Activated naive CD4-positive, alpha-beta T cell (primary cell): ENCODE measurements around the gene EIF1AX.
"Not testable (repeated sequence)": the region's sequence is repeated elsewhere in the genome, so short reads cannot be mapped to it uniquely, and the experiment has no call there.

Experiments used
- DNase-seq, 4 experiments: peaks; one replicate each; lab custom pipeline; 2025; lab: John Stamatoyannopoulos, UW

The EIF1AX gene

GRCh38 chrX:20141281-20142220 lies at the start of gene EIF1AX:
Gene EIF1AX (minus strand): TSS chrX:20141838. CDS start chrX:20141640, 198 bp downstream.
- DNase-seq, result peak; percentile 76 to 99 (median 89)

DNA sequence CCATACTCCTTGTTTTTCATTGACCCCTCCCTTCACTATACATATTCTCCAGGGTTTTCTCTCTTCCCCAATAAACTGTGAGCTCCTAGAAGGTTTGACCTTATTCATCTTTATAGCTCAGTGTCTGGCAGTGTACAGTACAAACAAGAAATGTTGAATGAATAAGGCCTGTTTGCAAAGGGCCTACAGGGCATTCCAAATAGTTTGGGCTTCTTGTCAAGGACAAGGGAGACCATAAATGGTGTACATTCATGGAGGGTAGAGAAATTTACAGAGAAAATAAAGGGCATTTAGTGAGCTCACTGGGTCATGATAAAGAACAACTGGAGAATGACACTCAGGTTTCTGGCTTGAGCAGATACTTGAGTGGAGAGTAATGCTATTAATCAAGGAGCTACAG lies 47.5 kb upstream of the EIF1AX start:
- DNase-seq, result no peak

GRCh38 chrX:20181598-20182329 lies 40.1 kb upstream of the EIF1AX start:
- no peak for DNase-seq

- DNase-seq, result no peak
These were observed 35.5 kb upstream of the EIF1AX start for GRCh38 chrX:20177093-20177492.

GRCh38 chrX:20173856-20174255 lies 32.2 kb upstream of the EIF1AX start:
- DNase-seq, result no peak

DNA sequence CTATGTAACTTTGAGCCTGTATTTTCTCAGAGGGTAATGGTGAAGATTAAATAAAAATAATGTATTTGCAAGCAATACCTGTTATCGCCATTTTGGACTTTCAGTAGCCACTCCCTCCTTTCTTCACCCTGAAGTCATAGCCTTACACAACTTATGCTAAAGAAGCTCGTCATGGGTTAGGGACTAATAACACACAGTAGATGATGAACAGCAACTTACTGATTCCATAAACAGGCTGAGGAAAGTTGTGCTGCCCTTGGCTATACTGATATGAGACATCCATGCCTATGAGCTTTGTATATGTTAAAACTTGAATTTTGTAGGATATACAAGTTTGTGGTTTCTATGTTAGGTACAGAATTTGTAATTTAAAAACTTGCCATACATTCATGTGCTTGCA lies 31.7 kb upstream of the EIF1AX start:
- no peak for DNase-seq

DNA sequence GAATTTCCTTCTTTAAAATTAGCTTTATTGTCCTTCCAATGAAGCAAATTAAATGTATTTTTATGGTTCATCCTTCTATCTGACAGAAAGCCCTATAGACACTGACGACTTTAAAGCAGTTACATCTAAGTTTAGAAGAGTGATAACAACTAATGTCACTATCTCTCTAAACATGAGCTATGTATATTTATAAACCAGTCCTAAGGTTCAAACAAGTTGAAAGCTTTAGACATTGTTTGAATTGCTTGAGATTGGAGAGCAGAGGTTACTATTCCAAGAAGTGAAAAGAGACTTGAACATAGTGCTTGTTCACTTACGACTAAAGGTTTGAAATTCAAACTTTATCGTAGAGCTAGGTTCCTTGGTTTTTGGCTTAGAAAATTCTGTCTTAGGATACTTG lies 30.2 kb upstream of the EIF1AX start:
- DNase-seq, result no peak

DNA sequence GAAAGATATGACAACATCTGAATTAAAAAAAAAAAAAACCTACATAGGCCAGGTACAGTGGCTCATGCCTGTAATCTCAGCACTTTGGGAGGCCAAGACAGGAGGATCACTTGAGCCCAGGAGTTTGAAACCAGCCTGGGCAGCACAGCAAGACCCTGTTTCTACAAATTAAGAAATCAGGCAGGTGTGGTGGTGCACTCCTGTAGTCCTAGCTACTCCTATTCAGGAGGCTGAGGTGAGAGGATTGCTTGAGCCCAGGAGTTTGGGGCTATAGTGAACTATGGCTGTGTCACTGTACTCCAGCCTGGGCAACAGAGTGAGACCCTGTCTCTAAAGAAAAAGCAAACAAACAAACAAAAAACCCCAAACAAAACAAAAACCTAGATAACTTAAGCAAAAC lies 20.9 kb upstream of the EIF1AX start:
- DNase-seq, result not testable (repeated sequence)

GRCh38 chrX:20159797-20160385 lies 18.3 kb upstream of the EIF1AX start:
- DNase-seq, result no peak

DNA sequence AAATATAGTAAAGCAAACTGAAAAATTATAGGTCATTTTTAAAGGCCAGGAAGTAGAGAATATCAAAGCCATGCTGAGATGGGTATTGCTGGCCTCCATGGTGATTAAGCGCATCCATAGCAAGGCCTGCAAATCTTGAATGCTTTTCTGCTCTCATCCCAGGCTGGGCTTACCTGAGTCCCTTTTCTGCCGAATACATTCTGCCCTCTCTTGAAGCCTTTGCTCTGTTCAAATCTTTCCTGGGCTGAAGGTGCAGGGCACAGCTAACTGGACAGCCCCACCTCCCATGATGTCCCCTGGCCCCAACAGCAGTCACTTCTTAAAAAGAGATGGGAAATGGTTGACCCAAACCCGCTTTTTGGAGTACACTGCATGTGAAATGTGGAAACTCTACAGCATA lies 10.1 kb upstream of the EIF1AX start:
- no peak for DNase-seq

GRCh38 chrX:20149326-20149725 lies 7.7 kb upstream of the EIF1AX start:
- no peak for DNase-seq

DNA sequence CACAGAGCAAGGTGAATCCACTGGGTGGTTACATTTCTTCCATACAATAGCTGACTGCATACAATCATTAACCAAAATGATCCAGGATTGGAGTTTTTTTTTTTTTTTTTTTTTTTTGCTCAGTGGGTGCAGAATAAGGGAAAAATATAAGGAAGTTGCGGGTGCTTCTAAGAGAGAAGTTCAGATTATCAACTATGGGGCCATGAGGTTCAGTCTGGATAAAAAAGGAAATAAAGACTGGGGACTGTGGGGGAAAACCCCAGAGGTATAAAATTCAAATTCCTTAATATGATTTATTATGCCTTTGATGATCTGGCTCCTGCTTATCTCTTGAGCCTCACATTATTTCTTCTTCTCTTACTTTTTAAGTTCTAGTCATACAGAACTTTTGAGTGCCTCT lies 5.9 kb upstream of the EIF1AX start:
- DNase-seq, result no peak

DNA sequence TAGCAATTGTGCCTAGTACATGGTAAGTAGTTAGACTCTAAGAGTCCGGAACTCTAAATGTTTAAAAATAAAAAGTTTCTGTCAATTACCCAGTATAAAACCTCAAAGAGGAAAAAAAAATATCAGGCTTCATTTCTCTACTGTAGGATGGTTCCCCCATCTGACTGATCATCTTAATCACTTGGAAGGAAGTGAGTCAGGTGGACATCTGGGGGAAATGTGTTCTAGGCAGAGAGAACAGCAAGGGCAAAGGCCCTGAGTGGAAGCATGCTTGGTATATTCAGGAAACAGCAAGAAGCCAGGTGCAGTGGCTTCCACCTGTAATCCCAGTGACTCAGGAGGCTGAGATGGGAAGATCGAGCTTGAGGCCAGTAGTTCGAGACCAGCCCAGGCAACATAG lies 2.9 kb upstream of the EIF1AX start:
- DNase-seq, result no peak

DNA sequence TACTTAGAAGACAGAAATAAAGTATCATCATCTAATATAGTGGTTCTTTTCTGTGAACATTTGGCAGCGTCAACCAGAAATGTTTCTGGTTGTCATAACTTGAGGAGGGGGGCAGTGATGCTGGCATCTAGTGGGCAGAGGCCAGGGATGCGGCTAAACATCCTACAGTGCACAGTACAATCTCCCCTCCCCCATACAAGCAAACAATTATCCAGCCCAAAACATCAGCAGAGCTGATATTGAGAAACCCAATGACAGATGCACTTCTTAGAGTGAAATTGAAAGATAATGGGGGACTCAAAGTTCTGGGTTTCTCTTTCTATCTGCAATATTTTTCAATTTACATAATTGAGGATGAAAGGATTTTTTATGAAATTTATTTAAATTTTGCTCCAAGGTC lies 1.9 kb upstream of the EIF1AX start:
- no peak for DNase-seq

- no peak for DNase-seq
These were observed 1.5 kb upstream of the EIF1AX start for GRCh38 chrX:20143111-20143510.

DNA sequence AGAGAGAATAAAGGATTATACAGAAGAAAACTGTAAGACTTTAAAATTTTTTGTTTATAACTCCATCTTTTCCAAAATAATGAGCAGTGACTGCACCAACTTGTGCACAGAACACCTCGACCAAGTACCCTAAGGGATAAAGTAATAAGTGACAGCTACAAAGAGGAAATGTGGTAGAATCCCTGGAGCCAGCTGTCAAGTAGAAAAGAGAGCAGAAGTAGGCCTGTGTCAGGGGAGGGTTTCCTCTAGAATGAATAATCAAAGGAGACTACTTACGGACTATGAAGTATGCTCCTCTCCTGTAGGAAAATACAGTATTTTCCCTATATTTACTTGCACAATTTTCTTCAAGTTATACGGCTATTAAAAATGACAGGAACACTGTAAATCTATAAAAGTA lies 1.2 kb downstream of the EIF1AX start:
- DNase-seq, result no peak

DNA sequence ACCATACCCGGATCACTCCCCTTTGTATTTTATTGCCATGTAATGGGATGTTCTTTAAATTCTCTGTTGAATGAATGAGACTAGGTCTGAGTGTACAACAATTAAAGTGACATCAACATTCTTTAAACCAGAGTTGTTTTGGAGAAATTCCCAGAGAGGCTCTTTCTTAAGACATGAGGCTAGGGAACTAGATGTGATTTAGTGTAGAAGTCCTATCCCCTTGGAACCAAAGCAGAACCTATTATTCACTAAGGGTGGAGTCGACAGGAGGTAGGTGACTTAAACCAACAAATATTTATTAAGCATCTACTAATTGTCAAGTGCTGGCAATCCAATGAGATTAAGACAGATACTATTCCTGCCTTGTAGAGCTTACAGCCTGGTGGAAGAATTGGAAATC lies 1.7 kb downstream of the EIF1AX start:
- DNase-seq, result no peak

GRCh38 chrX:20135944-20136343 lies 5.7 kb downstream of the EIF1AX start:
- no peak for DNase-seq

- no peak for DNase-seq
These were observed 9.0 kb downstream of the EIF1AX start for GRCh38 chrX:20132666-20133065.

GRCh38 chrX:20130357-20130756 lies 11.3 kb downstream of the EIF1AX start:
- DNase-seq, result no peak

GRCh38 chrX:20129547-20129946 lies 12.1 kb downstream of the EIF1AX start:
- no peak for DNase-seq

GRCh38 chrX:20128670-20129069 lies 13.0 kb downstream of the EIF1AX start:
- no peak for DNase-seq

DNA sequence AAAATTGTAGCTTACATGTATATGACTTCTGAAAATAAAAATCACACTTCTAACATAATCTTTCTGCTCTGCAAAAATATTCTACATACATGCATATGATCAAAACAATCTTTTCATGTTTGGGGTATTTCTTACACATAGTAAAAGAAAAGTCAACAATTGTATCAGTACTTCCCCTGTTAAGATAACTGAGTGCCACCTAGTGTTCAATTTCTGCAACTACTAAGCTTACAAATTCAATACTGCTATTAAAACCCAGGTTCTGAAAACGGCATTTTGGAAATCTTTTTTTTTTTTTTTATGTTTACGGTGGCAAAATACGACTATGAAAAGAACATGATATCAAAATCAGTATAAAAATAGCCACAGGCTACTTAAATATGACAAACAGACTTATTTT lies 14.2 kb downstream of the EIF1AX start:
- DNase-seq, result not testable (repeated sequence)
